Ureter (tissue), 1 donor: ENCODE data around the gene MAML2. TPM values are rescaled to one million over a fixed set of nuclear protein-coding genes. Genes with fewer than 3 reads are reported as not detected.

Experiments
- DNase-seq: peaks from one replicate; pipeline ENCODE4 v3.0.0-alpha.2; 2020; ENCODE audit warnings: low spot score
- total RNA-seq: library from RNA; stranded (reverse); gene quantifications from one replicate; pipeline ENCODE4 v1.2.4, GENCODE V29; 2023
- donor health status: DM: yes; HTN: yes; CAD: no.

The MAML2 gene
- total RNA-seq, 1 donor from 2014 or later: 35.8 TPM

DNA sequence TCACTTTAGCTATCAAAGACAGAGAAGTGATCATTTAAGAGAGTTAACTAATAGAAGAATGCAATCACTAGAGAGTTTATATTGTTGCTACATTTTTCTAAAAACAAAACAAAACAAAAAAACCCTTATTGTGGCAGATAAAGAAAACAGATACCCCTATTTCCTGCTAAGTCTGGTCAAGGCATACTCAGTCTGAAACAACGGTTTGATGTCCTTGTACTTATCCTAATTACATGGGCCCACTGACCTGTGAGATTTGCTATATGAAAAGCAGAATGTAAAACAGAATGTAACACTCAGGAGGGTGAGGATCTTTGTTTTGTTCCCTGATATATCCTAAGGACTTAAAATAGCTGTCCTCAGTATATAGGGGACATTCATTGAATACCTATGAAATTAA, 24.6 kb downstream of the MAML2 start:
- DNase-seq: no peak

GRCh38 chr11:96317985-96318384, 25.0 kb downstream of the MAML2 start:
- DNase-seq: no peak

GRCh38 chr11:96317571-96317970, 25.4 kb downstream of the MAML2 start:
- DNase-seq: no peak

- DNase-seq: no peak
These were observed 26.1 kb downstream of the MAML2 start for GRCh38 chr11:96316869-96317268.

- DNase-seq: no peak
These were observed 27.5 kb downstream of the MAML2 start for GRCh38 chr11:96315476-96315875.

DNA sequence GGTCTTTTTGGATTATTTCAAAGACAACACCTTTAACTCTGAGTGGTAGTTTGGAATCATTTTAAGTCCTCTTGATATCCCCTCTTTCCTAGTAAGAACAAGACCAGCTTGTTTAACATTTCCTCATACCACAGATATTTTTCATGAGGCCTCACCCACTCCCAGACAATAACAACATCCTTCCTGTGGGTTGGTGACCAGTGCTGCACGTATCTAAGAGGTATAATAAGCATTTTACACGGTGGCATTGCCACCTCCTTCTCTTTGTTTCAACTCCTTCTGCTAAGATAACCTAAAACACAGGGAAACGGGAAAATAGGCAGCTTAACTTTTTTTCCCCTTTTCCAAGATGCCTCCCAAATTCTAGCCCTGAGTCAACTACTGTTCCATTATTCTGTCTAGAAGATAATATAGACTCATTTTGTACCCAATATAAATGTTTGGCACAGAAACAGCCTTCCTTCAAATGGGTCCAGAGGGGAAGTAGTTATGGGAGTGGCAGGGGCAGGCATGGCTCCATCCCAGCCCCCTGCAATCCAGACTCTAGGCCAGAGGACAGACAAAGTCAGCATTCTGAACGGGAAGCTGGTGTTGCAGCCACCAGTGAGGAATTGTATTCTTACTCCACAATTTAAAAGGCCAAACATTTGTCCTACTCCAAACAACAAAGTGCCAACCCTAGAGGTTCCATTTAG, 28.5 kb downstream of the MAML2 start:
- no peak for DNase-seq

GRCh38 chr11:96313163-96313562, 29.8 kb downstream of the MAML2 start:
- DNase-seq: no peak

DNA sequence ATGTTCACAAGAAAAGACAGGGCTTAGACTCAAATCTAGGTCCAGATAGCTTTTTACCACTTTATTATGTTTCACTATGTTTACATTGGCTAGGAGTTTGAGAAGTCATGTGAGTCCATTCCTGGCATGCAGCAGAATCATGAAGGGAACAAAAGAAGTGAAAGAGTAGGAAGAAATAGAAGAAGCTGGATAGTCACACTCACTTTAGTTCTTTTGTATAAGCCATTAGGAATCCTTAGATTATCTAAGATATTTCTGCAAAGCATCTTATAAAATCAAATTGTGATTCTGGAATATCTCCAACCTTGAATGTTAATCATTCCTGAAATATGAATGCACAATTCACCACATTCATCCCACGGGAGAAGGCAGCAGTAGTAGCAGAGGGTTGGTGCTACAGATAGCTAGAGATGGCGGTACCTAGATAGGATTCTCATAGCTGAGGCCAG, 31.9 kb downstream of the MAML2 start:
- no peak for DNase-seq

GRCh38 chr11:96310236-96310635, 32.8 kb downstream of the MAML2 start:
- no peak for DNase-seq

DNA sequence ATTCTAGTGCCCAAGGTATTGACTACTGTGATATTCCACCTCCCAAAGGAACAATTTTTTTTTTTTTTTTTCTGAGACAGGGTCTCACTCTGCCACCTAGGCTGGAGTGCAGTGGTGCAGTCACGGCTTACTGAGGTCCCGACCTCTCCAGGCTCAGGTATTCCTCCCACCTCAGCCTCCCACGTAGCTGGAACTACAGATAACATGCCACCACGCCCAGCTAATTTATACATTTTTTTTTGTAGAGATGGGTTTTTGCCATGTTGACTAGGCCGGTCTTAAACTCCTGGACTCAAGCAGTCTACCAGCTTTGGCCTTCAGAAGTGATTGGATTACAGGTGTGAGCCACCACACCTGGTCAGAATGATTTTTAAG, 33.4 kb downstream of the MAML2 start:
- DNase-seq: no peak

DNA sequence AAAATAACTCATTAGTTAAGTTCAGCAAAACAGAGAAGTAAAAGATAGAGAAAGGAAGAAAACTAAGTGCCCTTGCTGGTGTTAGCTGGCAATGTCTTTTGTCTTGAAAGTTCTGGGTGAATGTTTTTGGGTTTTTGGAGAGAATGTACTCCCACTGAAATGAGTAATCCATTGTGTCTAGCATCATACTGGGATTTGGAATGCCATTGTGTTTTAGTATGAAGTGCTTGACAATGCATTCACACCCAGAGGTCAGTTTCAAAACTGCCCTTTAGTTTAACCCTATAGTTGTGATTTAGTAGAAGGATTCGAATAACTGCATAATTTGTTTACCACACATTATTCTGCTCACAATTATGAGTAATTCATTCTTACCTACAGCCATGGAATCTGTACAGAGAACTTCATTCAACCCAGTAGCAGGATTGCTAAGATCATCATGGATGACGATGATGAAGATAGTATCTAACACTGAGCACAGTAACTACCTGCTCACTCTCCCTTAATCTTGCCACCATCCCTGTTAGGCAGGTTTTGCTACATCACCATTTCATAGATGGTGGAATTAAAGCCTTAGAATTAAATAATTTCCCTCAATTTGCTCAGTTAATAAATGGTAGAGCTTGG, 33.9 kb downstream of the MAML2 start:
- no peak for DNase-seq

DNA sequence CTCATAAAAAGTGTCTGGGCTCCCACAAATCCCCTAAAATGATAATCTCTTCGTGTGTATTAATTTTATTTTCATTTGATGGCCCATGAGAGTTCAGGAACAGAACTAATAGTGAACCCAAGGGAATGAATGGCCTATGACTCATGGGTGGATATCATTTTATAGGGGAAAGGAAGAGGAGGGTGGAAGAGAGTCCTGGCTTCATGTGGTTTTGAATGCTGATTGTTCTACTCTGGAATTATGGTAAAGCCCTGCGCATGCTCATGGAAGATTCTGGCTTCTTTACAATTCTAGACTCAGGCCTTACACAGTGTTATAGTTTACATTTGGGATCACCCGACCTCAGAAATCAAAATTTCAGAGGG, 35.2 kb downstream of the MAML2 start:
- DNase-seq: no peak

GRCh38 chr11:96306933-96307775, 35.8 kb downstream of the MAML2 start:
- DNase-seq: peak; percentile 89

- DNase-seq: no peak
These were observed 36.4 kb downstream of the MAML2 start for GRCh38 chr11:96306600-96306932.

DNA sequence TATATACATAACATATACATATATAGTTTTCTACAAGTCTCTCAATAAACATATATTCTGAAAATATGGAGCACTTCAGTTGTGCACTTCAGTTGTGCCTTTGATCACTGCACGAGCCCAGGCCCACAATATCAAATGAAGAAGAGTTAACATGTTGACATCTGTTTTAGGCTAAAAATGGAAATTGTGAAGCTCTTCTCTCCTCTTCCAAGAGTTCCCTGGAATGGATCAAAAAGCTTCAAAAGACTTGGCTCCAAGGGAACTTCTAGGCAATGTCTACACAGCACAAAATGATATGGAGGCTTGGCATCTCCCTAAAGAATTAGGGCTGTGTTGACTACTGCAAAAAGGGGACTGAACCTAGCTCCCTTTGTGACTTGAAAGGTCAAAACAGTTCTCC, 36.9 kb downstream of the MAML2 start:
- no peak for DNase-seq

- DNase-seq: no peak
These were observed 39.0 kb downstream of the MAML2 start for GRCh38 chr11:96303980-96304379.

DNA sequence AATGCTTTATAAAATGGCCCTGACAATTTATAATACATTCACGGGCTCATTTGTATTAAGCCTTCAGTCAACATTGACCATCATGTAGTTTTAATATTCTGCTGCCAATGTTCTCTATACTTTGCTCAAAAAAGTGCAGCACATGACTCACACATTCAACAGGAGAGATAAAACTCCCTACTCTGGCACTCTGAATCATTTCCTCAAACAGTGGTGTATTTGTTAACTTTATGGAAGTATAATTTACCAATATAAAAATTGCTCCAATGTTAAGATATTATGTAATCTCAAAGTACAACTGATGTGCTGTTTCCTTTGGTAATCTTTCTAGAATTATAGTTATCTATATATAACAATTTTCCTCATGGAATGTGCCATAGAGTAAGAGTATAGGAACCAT, 39.9 kb downstream of the MAML2 start:
- DNase-seq: no peak

DNA sequence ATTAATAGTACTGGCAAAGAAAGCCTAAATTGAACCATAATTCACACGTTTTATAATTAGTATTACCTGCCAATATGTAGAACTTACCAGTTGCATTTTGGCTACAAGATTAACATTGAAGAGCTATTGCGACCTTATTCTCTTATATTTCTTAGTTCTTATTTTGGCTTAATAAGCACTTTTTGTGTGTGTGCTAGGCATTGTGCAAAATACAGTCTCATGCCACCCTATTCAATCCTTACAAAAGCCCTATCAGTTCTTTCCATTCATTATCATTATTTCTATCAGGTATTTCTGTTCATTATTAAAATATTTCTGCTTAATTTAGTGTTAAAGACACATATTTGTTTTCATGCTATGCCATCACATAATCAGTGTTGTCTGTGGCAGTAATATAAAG, 41.2 kb downstream of the MAML2 start:
- no peak for DNase-seq

DNA sequence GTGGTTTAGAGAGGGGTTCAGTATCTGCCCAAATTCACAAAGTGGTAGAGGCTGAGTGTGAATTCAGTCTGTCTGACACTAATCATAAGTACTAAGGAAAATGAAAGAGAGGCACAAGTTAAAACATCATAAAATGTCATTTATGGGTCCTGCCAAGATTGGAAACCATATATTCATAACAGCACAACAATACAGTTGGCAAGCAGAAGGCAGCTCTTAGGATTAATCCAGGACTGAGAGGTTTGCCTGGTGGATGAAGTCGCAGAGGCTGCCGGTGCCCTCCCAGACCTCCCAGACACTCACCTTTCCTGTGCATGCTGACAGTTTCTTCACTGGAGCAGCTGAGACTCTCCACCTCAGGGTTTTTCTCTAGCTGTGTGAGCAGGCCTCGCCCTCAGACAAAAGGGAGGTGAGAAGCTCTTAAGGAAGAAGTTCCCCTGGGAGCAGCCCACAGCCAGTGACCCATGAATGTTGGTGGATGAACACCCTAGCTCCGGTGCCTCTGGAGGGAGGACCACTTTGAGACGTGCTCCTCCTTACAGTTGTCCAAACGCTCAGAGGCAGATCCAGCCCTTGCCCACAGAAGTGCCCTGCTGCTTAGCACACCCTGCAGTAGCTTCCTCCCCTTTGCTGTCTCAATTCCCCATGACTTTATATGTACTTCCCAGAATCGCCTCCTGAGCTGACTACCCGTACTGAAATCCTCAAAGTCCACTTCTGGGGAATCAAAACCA, 43.7 kb downstream of the MAML2 start:
- no peak for DNase-seq

- no peak for DNase-seq
These were observed 47.6 kb downstream of the MAML2 start for GRCh38 chr11:96295369-96295768.

DNA sequence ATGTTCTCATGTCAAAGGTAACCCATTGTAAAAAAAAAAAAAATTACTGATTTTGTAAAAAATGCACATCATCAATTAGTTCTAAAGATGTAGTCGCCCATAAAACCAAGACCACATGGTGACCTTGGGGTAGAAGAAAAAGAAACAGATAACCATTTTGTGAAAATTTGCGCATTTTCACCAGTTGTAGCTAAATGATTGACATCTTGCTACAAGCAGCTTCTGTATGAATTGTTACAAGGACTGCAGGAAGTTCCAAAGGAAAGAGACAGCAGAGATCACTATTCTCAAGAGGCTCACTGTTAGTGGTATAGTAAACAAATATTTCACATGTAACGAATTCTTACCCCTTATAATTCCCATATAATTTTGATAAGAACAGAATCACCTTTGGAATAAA, 48.7 kb downstream of the MAML2 start:
- DNase-seq: no peak

- DNase-seq: no peak
These were observed 49.4 kb downstream of the MAML2 start for GRCh38 chr11:96293598-96294021.
